HepG2 (cell line): ENCODE measurements around the gene NXF3. TPM values are rescaled to one million over a fixed set of nuclear protein-coding genes. Genes with fewer than 3 reads are reported as not detected.
"Not testable (repeated sequence)": the region's sequence is repeated elsewhere in the genome, so short reads cannot be mapped to it uniquely, and the experiment has no call there.

ENCODE experiments used
- ATAC-seq: fragments of 200-7000 bp; cut with Tn5 transposase; 3 replicates; pipeline ENCODE4 v1.9.1; 2020; ENCODE audit warnings: mild to moderate bottlenecking, moderate library complexity
- Bru-seq: library from RNA; stranded (reverse); fragments of 400-500 nt; gene quantifications from one replicate; lab custom pipeline; 2021; lab: Mats Ljungman, UMichigan
- BruChase-seq, 2 experiments: library from RNA; stranded (reverse); fragments of 400-500 nt; gene quantifications; one replicate each; lab custom pipeline; 2021; lab: Mats Ljungman, UMichigan
- BruUV-seq: library from RNA; stranded (reverse); fragments of 400-500 nt; replicated peaks from 2 replicates; lab custom pipeline; 2021; lab: Mats Ljungman, UMichigan
- CTCF ChIA-PET: fragments of 300-600 bp; formaldehyde crosslinking; extraction: SDS; loops from one replicate; lab custom pipeline; 2021; ENCODE audit warnings: low total read pairs, inconsistent platforms, low intra/inter-chr PET ratio; lab: Yijun Ruan, JAX
- POLR2A ChIA-PET: fragments of 350-600 bp; sonication (Branson Sonifier 250); formaldehyde crosslinking; loops from one replicate; lab custom pipeline; 2020; ENCODE audit warnings: antibody characterized with exemption, inconsistent platforms; lab: Yijun Ruan, JAX
- DNase-seq: peaks from one replicate; pipeline ENCODE4 v3.0.0-alpha.2; 2015; ENCODE audit warnings: low spot score
- FAIRE-seq: peaks from 3 replicates; lab custom pipeline; 2011; peaks lifted over from hg19 to GRCh38; lab: Jason Lieb, UNC
- H2AFZ ChIP-seq: one replicate; pipeline ENCODE4 v1.6.1; 2011; ENCODE audit warnings: low read length, inconsistent platforms
- H3K27ac ChIP-seq: fragments of 300-600 bp; 3 replicates; pipeline ENCODE4 v1.8.0; 2011; ENCODE audit warnings: mixed run types, mild to moderate bottlenecking, mixed read lengths, low read length, inconsistent platforms; ENCODE audit not compliant: insufficient read depth; ENCODE audit errors: extremely low read length
- H3K27me3 ChIP-seq, 2 experiments: fragments of 200-600 bp in 1 of 2; 2 replicates in 1 of 2; 3 replicates in 1 of 2; pipeline versions ENCODE4 v1.6.0 to v1.8.0; 2011; ENCODE audit warnings: low read length in 2 of 2, mild to moderate bottlenecking in 2 of 2, moderate library complexity in 2 of 2, inconsistent platforms in 1 of 2; ENCODE audit not compliant: insufficient read depth in 2 of 2, control insufficient read depth in 1 of 2
- H3K36me3 ChIP-seq, 2 experiments: fragments of 200-600 bp in 1 of 2; replicated peaks in 1 of 2; 2 replicates in 1 of 2; 3 replicates in 1 of 2; pipeline versions ENCODE4 v1.5.1 to v1.8.0; 2011; ENCODE audit warnings: low read length in 2 of 2, inconsistent platforms in 1 of 2; ENCODE audit not compliant: insufficient read depth in 2 of 2, control insufficient read depth in 1 of 2
- H3K4me1 ChIP-seq: 2 replicates; pipeline ENCODE4 v1.5.1; 2012; ENCODE audit warnings: low read length, inconsistent platforms; ENCODE audit not compliant: insufficient read depth
- H3K4me2 ChIP-seq: 2 replicates; pipeline ENCODE4 v1.6.0; 2011; ENCODE audit warnings: low read depth, low read length, inconsistent platforms
- H3K4me3 ChIP-seq, 3 experiments: fragments of 200-600 bp in 1 of 3; sonication (generic), shearing (Covaris generic) in 1 of 3; replicated peaks in 1 of 3; 2 replicates each; pipeline ENCODE4 v1.5.1; 2011 to 2016; ENCODE audit warnings: low read length in 3 of 3, inconsistent platforms in 2 of 3, low read depth in 2 of 3, mild to moderate bottlenecking in 2 of 3, control low read depth in 1 of 3, mixed read lengths in 1 of 3; ENCODE audit not compliant: insufficient read depth in 1 of 3
- H3K79me2 ChIP-seq: one replicate; pipeline ENCODE4 v1.6.1; 2011; ENCODE audit warnings: low read length, inconsistent platforms; ENCODE audit not compliant: insufficient read depth
- H3K9ac ChIP-seq: 2 replicates; pipeline ENCODE4 v1.6.0; 2011; ENCODE audit warnings: mild to moderate bottlenecking, low read depth, low read length, inconsistent platforms; ENCODE audit not compliant: insufficient read depth
- H3K9me3 ChIP-seq: 2 replicates; pipeline ENCODE4 v1.5.1; 2012; ENCODE audit warnings: mild to moderate bottlenecking, low read length
- H4K20me1 ChIP-seq: 2 replicates; pipeline ENCODE4 v1.6.0; 2011; ENCODE audit warnings: inconsistent platforms, mild to moderate bottlenecking, low read length, moderate library complexity; ENCODE audit not compliant: insufficient read depth
- HOXA7 ChIP-seq: sonication (generic); formaldehyde crosslinking; IDR thresholded peaks from 2 replicates; pipeline ENCODE4 v1.8.1; 2022; ENCODE audit warnings: mild to moderate bottlenecking, missing genetic modification reagents, moderate library complexity
- KAT2B ChIP-seq: fragments of 150-350 bp; IDR thresholded peaks from 2 replicates; pipeline ENCODE4 v1.6.1; 2014; ENCODE audit warnings: low read depth, low read length, borderline replicate concordance
- MYC ChIP-seq: sonication (generic); formaldehyde crosslinking; IDR thresholded peaks from 2 replicates; pipeline ENCODE4 v1.9.0; 2021; ENCODE audit warnings: missing genetic modification reagents, borderline replicate concordance
- WGBS: methylation state at CpG from one replicate; pipeline ENCODE4 v1.1.6; 2017; ENCODE audit warnings: low lambda C conversion rate; 5-methylcytosine and 5-hydroxymethylcytosine counted together
- in situ Hi-C: cut with HindIII; loops from 2 replicates; pipeline ENCODE4 v1.10.0; 2017; ENCODE audit warnings: low pct_unique_long_range_greater_than_20kb; ENCODE audit not compliant: extremely low pct_ligation_motif_present
- intact Hi-C: fragments of 100-400 bp; cut with micrococcal nuclease; formaldehyde crosslinking; loops from one replicate; pipeline ENCODE4 v1.10.0; 2022; ENCODE audit not compliant: unreplicated experiment
- long read RNA-seq, 2 experiments: library from RNA in 1 of 2; library from polyadenylated mRNA in 1 of 2; stranded (forward) in 1 of 2; unstranded in 1 of 2; transcript quantifications; one replicate each; pipeline ENCODE4 v2.0.0, GENCODE V29; 2019 to 2022
- polyA minus RNA-seq, 3 experiments: library from RNA; depleted of rRNA, polyadenylated mRNA; stranded (reverse); fragments of >200 nt; gene quantifications; 2 replicates each; pipeline ENCODE4 v1.2.3, GENCODE V29; 2011; ENCODE audit warnings: low replicate concordance in 1 of 3
- polyA plus RNA-seq, 8 experiments: library from polyadenylated mRNA; depleted of rRNA in 3 of 8; stranded (reverse) in 7 of 8; unstranded in 1 of 8; fragments of >200 nt; fragmentation: Illumina TruSeq in 4 of 8; extraction: Trizol in 4 of 8; gene quantifications; 2 replicates each; pipeline versions ENCODE4 v1.2.1 to v1.2.3, GENCODE V29; 2011 to 2016; ENCODE audit warnings: low read depth in 4 of 8, missing spikeins in 1 of 8, mixed read lengths in 1 of 8; ENCODE audit not compliant: insufficient read depth in 1 of 8
- total RNA-seq, 5 experiments: library from RNA; depleted of rRNA; stranded (reverse); fragments of >200 nt; fragmentation: Illumina TruSeq; extraction: Trizol; gene quantifications; 2 replicates each; pipeline ENCODE4 v1.2.3, GENCODE V29; 2016; ENCODE audit warnings: low read depth in 1 of 5

The NXF3 gene
- total RNA-seq (2016; rRNA removed; fragmentation: Illumina TruSeq; extraction: Trizol) (not detected in 2 replicates), polyA plus RNA-seq (2011; rRNA removed) (0.05 and 0.26 TPM in 2 replicates), polyA minus RNA-seq (2011; rRNA and poly(A)+ RNA removed; ENCODE audit: low replicate concordance) (0.08 and 0.35 TPM in 2 replicates), Bru-seq, nascent RNA (not detected), BruChase-seq, experiment 1, labeled RNA remaining after a 6-hour chase (not detected), BruChase-seq, experiment 2, labeled RNA remaining after a 2-hour chase (percentile 2 among the genes with signal in this experiment)
- total RNA-seq (2016; cell fraction: cytosol; rRNA removed; fragmentation: Illumina TruSeq; extraction: Trizol; ENCODE audit: low read depth) = not detected in 2 replicates
- total RNA-seq (2016; cell fraction: insoluble cytoplasmic fraction; rRNA removed; fragmentation: Illumina TruSeq; extraction: Trizol) = not detected in 2 replicates
- total RNA-seq (2016; cell fraction: membrane; rRNA removed; fragmentation: Illumina TruSeq; extraction: Trizol) = not detected in 2 replicates
- total RNA-seq (2016; cell fraction: nucleus; rRNA removed; fragmentation: Illumina TruSeq; extraction: Trizol) = 0.19 TPM in 1 of 2 replicates, not detected in the other
- polyA plus RNA-seq (2011; cell fraction: cytosol; rRNA removed) = not detected in 2 replicates
- 0.29 and 0.47 TPM in 2 replicates for polyA plus RNA-seq (2011; cell fraction: nucleus; rRNA removed)
- polyA plus RNA-seq (2012) = not detected in 2 replicates
- polyA plus RNA-seq (2016; cell fraction: cytosol; fragmentation: Illumina TruSeq; extraction: Trizol; ENCODE audit: low read depth) = not detected in 2 replicates
- polyA plus RNA-seq (2016; cell fraction: insoluble cytoplasmic fraction; fragmentation: Illumina TruSeq; extraction: Trizol; ENCODE audit: low read depth) = not detected in 2 replicates
- not detected in 2 replicates for polyA plus RNA-seq (2016; cell fraction: membrane; fragmentation: Illumina TruSeq; extraction: Trizol; ENCODE audit: low read depth)
- polyA plus RNA-seq (2016; cell fraction: nucleus; fragmentation: Illumina TruSeq; extraction: Trizol; ENCODE audit: insufficient read depth, low read depth) = 0.95 TPM in 1 of 2 replicates, not detected in the other
- polyA minus RNA-seq (2011; cell fraction: cytosol; rRNA and poly(A)+ RNA removed) = not detected in 2 replicates
- not detected in 2 replicates for polyA minus RNA-seq (2011; cell fraction: nucleus; rRNA and poly(A)+ RNA removed)
- long read RNA-seq, experiment 1 = 0 reads
- long read RNA-seq, experiment 2 = 0 reads

GRCh38 chrX:103092942-103093341, at the start of gene NXF3:
TSS of gene NXF3 (minus strand) at chrX:103093143. CDS start at chrX:103093023, 120 bp downstream.
- no TSS peak for BruUV-seq
- DNase-seq (no peak), ATAC-seq (no peak), FAIRE-seq (no peak)
- intact Hi-C loops (no loop called here), in situ Hi-C loops (no loop called here)
- H3K79me2 ChIP-seq = no peaks in the 10 kb centered on the region
- H3K4me2 ChIP-seq = no peak within 1 kb of the TSS
- H3K4me1 ChIP-seq = no peaks in the 10 kb centered on the region
- H3K9ac ChIP-seq = no peak within 1 kb of the TSS
- H3K36me3 ChIP-seq = no peaks in the 10 kb centered on the region
- no peak for TF ChIP-seq KAT2B
- no peak for TF ChIP-seq HOXA7 (CRISPR knock-in tag)
- TF ChIP-seq MYC (CRISPR knock-in tag) = no peak
- H3K27ac ChIP-seq = no peak within 1 kb of the TSS
- WGBS = 80% methylated on average over 1 of the region's 5 CpGs
- no peaks in the 10 kb centered on the region for H3K27me3 ChIP-seq
- CTCF ChIA-PET = no interaction called here
- H4K20me1 ChIP-seq = no peaks in the 10 kb centered on the region
- no peaks in the 10 kb centered on the region for H3K9me3 ChIP-seq
- POLR2A ChIA-PET = no interaction called here
- H3K4me3 ChIP-seq = no peak within 1 kb of the TSS
- H2AFZ ChIP-seq = no peak within 1 kb of the TSS

DNA sequence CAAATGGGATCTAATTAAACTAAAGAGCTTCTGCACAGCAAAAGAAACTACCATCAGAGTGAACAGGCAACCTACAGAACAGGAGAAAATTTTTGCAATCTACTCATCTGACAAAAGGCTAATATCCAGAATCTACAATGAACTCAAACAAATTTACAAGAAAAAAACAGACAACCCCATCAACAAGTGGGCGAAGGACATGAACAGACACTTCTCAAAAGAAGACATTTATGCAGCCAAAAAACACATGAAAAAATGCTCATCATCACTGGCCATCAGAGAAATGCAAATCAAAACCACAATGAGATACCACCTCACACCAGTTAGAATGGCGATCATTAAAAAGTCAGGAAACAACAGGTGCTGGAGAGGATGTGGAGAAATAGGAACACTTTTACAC, 43.6 kb upstream of the NXF3 start:
- FAIRE-seq, DNase-seq, POLR2A ChIA-PET, BruUV-seq, H3K4me2 ChIP-seq, H3K9ac ChIP-seq, H3K4me3 ChIP-seq, H3K27me3 ChIP-seq, H2AFZ ChIP-seq, H3K9me3 ChIP-seq, H3K36me3 ChIP-seq, H4K20me1 ChIP-seq, intact Hi-C loops, CTCF ChIA-PET, H3K4me1 ChIP-seq, H3K27ac ChIP-seq, H3K79me2 ChIP-seq, in situ Hi-C loops, ATAC-seq: not testable (repeated sequence)
- WGBS = 14% methylated on average over 1 of the region's 2 CpGs
